SIG-M5 (cell line): ENCODE measurements around the gene GHRH.

Experiments
- DNase-seq: peaks from one replicate; lab custom pipeline; 2025; lab: John Stamatoyannopoulos, UW

The GHRH gene

DNA sequence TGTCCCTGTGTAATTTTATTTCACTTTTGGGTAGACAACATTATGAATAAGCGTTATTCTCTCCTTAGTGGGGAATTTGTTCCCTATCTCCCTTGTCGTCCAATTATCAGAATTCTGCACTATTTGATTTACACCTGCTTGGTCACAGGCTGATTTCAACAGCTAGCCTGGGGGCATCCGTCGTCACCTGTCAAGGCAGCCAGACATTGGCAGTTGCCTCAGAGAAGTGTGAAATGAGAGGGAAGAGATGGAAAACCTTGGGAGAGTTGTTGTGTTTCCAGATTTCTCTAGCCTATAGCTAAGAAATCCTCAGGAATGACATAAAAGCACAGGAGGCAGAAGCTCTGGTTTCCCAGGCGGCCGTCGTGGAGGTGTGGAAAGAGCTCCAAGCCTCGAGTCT, 891 bp upstream of the GHRH start:
- no peak for DNase-seq

DNA sequence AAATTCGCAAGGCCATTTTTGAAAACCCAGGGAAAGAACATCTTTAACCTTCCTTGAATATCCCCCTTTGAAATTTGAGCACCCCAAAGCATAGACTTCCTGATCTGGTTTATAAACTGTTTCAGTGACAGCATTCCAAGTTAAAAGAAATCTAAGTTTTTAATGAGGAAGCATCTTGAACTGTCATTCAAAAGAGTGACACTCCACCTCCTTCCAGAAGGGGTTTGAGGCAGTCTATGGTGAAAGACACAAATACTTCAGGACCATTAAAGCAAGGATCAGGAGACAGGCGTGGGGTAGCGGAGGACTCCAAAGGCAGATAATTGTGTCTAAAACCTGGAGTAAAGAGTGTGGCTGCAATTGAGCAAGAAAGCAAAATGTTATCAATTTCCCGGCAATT, 691 bp downstream of the GHRH start:
- DNase-seq, result no peak

DNA sequence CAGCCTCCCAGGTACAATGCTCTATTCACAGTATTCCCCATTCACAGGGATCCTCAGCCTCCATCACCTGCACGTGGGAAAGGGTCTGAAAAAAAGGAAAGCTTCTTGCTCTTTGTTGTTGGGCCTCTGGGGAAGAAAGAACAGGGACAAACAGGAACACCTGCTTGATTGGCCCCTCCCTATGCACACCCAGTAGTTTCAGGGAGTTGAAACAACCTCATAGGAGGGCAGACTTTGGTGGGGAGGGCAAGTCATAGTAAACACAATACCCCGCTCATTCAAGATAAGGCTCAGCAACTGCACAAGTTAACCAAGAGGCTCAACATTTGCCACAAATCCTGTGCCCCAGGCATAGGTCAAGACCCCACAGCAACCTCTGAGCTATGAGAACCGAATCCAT, 1.7 kb downstream of the GHRH start:
- no peak for DNase-seq

DNA sequence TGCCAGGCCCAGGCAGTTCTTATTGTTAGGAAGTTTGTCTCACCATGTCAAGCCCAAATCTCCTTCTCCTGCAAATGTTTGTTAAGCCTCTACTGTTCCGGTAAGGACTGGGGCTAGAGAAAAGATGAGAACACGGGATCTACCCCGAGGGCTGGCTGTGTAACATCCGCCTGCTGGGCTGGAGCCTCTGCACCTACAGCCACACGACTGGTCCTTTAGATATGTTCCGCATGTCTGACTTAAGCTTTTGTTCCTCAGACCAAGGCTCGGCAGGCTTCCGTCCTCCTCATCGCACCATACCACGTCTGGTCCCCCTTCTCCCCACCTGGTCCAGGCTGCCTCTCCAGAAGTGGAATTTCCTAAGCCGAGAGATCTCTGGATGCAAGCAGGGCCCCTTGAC, 2.6 kb downstream of the GHRH start:
- no peak for DNase-seq

DNA sequence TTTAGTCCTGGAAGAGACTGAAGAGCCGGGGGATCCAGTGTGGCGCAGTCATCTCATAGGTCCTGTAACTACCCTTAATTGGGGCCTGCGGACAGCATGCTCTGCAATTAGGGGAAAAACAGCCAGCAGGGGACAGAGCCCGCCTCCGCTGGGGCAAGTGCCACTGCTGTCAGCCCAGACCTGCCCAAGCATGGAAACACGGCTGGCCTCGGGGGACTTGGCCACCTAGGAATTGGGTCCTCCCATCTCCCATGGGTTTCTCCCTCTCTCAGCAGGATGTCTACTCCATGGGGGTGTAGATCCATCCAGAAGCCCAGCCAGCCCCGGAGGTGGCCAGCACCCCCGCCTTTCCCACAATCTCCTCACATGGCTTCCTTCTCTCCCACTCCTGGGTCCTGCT, 3.6 kb downstream of the GHRH start:
- DNase-seq, result no peak

DNA sequence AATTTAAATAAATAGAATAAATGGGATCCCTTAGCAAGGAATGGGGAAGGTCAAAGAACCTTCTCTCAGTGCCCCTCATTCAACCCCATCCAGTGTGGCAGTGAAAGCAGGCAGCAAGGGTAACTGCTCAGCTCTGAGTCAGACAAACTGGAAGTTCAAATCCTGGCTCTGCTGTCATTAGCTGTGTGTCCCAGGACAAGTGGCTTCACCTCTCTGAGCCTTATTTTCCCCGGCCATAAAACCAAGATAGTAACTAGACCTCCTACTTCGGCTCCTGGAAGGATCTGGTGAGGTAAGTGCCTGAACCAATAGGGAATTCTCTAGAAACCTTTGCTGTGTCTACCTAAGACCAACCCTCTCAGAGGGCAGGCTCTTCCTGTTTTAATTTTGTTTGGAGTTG, 4.1 kb downstream of the GHRH start:
- DNase-seq, result no peak

DNA sequence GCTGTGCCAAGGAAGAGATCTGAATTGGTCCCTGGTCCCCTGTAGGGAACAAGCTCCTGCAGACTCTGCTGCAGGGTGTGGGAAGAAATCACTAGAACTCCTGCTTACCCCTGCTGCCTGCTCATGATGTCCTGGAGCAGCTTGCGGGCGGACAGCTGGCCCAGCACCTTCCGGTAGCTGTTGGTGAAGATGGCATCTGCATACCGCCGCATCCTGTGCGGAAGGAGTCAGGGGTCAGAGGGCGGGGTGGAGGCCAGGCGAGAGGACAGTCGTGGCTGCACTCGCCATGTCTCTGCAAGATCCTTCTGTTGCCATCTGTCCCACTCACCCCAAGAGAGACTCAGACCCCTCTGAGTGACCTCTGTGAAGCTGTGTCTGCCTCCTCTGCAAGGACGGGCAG, 5.3 kb downstream of the GHRH start:
- DNase-seq, result no peak

DNA sequence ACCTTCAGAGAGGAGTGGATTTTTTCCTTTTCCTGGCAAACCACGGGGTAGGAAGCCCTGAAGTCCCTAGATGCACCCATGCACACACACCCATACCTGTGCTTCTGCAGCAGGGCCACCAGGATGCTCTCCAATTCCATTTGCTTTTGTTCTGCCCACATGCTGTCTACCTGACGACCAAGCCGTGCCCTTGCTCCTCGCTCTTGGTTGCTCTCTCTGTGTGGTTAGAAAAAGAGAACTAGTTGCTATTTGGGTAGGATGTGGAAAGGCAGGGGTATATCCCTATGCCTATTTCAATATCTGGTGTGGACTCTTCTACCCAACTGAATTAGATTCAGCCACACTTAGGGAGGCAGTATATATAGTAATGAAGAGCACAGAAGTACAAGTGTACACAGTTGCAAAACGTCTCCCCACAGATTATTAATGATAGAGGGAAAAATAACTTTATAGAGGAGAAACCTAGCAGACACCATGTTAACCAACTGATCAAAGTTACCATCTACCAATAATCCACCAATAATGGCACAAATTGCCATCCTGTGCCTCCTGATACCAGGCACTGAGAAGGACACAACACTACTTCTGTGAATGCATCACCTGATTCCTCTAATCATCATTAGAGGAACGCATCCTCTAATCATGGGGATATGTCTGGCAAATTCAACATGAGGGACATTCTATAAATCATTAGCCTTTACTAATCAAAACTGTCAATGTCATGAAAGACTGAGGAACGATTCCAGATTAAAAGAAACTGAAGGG, 7.3 kb downstream of the GHRH start:
- no peak for DNase-seq

DNA sequence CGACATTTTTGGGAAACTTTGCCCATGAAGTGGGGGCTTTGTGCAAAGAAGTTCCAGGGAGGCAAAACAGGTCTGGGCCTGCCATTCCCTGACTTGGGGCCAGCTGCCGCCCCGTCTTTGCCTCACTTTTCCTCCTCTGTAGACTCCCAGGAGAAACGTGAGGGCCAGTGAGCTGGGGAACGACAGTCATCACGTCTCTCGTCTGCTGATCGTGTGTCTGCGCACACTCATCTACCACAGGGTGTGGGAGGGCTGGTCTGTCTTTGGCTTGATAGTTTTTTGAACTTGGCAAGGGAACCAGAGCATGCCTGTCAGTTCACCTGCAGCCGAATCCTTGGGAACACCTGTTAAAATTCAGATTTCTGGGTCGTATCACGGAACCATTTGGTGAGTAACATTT, 8.5 kb downstream of the GHRH start:
- DNase-seq, result no peak

DNA sequence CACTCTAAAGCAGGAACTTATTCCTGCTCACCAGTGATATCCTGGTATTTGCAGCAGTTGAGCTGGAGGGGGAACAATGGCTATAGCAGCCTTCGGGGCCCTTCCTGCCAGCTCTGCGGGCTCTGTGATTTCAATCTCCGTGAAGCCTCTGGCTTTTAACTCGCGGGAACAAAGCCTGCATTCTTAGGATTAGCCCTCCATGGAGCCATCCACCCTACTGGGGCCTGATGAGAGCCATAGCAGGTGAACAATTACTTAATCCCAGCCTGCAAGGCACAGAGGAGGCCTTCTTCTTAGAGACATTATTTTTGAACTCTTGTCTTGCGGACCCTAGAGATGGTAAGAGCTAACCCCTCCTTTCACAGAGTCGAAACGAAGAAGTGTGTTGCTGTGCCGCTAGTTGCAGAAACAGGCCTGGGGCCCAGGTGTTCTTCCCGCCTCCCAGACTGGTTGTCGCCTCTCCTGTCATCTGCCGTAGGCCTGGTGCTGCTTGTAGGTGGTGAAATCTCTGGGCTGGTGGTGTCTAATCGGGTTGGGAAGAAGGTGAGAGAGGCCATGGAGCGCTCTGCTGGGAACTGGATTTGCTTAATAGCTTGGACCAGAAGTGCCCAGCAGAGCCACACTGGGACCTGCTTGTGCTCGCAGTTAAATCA, 9.7 kb downstream of the GHRH start:
- DNase-seq, result no peak

DNA sequence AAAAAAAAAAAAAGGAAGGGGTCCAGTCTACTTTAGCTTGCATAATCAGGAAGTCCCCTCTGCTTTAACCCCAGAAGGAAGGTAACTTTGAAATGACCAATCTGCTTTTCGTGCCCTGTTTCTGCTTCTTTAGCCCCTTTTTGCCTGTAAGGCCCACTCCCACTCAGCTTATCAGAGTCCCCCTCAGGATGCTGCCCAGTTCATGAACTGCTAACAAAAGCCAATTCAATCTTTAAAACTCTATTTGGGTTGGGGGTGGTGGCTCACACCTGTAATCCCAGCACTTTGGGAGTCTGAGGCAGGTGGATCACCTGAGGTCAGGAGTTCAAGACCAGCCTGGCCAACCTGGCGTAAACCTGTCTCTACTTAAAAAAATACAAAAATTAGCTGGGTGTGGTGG, 12.3 kb downstream of the GHRH start:
- DNase-seq, result no peak

DNA sequence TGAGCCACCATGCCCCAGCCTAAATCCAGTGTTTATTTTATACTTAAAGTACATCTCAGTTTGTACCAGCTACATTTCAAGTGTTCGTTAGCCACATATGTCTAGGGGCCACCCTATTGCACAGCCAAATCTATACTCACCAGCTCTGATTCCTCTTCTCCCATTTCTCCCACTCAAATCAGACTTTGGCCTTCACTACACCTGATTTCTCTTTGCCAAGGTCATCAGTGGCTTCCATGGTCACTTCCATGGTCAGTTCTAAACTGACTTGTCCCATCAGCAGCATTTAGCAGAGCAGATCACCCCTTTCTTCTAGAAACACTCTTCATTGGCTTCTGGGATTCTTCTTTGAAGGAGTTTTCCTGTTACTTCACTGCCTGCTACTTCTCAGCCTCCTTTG, 14.1 kb downstream of the GHRH start:
- DNase-seq, result no peak

DNA sequence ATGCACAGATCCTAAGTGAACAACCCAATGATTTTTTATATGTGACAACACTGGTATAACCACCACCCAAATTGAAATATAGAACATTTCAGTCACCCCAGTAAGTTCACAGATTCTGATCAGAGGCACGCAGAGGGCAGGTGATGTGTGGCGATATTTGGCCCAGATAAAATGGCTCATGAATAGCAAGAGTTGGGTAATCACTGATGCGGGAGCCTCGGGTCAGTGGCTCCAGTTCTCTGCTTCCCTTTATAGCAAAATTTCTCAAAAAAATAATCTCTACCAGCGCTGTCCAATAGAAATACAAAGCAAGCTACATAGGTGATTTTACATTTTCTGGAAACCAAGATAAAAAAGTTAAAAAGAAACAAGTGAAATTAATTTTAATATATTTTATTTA, 14.9 kb downstream of the GHRH start:
- DNase-seq, result no peak

DNA sequence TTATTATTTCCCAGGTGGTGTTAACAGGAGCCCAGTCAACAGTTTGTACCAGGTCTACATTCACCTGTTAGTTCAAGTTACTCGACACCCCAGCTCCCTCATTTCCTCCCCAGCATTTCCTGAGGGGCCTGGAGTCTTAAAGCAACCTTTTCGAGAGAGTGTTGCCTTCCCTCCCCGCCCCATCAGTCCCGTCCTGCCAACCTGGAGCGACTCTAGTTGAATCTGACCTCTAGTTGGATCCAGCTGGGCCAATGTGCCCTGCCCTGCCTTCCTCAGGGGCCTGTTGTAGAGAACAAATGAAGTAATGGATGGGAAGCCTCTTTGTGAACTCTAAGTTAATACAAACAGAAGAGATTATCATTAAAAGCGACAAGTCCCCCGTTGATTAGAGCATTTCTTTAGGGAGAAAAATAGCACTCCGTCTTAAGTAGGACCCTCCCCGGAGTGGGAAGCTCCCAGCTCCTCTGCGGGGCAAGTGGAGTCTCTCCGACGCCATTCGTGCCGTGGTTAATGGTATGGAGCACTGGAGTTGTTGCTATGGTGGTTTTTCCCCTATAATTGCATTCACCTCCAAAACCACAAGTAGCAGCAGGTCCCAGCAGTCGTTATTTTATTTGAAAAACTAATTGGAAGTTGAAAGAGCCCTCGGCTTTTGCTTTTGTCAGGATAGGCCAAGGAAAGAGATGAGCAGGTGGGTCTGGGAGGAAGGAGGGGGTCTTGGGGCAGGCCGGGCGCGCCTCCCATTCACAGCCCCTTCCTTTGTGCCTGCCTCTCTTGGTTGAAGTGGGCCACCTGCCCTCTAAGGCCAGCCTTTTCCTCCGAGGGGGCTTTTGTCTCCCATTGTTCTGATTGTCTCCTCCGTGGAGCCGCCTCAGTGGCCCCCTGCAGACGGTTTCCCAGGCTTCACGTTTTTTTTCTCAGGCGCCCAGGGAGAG, 16.1 kb downstream of the GHRH start:
- no peak for DNase-seq

DNA sequence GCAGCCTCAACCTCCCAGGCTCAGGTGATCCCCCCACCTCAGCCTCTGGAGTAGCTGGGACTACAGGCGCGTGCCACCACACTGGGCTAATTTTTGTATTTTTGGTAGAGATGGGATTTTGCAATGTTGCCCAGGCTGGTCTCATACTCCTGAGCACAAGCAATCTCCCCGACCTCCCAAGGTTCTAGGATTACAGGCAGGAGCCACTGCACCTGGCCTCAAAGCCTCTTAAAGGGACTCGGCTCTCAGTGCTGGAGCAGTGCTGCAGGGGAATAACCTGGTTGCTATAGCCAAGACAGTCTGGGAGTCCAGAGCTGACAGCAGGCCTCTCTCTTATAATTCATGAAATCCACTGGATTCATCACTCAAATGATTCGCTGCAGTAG, 17.0 kb downstream of the GHRH start:
- no peak for DNase-seq

DNA sequence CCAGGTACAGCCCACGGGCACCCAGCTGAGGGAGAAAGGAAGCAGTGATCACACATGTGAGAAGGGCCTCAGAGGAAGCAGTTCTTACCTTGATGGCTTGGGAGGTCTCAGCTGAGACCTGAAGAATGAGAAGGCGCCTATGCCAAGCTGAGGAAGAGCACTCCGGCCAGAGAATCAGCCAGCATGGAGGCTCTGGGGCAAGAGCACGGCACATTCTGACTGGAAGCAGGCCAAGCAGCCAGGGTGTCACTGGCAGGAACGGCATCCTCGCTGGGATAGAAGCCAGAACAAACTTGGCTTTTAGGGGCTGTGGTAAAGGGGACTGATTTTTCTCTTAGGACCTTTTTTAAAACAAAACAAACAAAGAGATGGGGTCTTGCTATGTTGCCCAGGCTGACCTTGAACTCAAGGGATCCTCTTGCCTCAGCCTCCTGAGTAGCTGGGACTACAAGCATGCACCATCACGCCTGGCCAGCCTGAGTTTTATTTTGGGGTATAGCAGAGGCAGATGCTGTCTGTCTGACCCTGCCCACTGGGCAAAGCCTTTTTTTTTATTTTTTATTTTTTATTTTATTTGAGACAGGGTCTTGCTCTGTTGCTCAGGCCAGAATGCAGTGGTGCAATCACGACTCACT, 17.6 kb downstream of the GHRH start:
- DNase-seq, result no peak

DNA sequence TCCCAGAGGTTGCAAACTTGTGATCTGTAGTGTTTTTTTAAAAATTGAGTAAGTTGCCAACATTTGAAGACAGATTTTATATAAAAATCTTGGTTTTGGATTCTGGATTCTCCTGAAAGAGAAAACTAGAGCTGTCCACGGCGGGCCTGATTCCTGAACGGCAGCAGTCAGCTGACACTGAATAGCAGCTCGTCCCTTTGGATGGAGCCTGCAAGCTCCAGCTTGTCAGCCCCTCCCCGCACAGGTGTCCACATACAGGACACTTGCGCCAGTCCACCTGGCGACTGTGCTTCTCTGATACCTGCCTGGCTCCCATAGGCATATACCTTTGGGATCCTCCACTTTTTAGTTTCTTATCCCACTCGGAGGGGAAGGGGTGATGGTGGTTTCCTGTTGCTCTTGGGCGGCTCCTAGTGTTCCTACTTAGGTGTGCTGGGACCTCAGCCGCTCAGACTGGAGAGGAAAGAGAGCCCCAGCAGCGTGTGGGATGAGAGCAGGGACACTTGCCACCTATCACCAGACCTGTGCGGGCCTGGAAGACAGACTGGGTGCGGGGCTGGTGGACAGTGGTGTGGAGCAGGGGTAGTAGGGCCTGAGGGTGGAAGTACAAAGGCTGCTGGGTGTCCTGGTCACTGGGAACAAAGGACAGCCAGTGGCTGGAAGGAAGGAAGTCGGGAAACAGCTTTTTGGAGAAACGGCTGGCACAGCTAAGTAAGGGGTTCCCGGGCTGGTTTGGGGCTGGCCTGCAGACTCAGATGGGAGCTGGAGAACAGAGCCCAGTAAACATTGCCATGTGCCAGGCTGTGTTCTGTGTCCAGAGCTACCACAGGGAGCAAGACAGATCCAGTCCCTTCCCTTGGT, 18.3 kb downstream of the GHRH start:
- DNase-seq, result no peak

DNA sequence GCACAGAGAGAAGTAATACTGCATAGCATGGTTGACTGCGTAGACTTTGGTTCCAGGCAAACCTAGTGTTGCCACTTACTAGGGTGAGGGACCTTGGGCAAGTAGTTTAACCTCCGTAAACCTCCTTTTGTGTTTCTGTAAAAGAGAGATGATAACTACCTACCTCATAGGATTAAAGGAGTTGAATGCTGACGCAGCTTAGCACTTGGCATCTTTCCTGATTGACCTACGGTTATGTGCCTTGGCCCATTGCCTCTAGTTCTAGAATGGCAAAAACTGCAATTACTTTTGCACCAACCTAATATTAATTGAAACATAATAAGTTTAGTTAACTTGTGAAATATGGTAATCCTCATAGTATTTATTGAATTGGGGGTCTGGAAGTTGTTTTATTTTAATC, 19.1 kb downstream of the GHRH start:
- DNase-seq, result no peak

DNA sequence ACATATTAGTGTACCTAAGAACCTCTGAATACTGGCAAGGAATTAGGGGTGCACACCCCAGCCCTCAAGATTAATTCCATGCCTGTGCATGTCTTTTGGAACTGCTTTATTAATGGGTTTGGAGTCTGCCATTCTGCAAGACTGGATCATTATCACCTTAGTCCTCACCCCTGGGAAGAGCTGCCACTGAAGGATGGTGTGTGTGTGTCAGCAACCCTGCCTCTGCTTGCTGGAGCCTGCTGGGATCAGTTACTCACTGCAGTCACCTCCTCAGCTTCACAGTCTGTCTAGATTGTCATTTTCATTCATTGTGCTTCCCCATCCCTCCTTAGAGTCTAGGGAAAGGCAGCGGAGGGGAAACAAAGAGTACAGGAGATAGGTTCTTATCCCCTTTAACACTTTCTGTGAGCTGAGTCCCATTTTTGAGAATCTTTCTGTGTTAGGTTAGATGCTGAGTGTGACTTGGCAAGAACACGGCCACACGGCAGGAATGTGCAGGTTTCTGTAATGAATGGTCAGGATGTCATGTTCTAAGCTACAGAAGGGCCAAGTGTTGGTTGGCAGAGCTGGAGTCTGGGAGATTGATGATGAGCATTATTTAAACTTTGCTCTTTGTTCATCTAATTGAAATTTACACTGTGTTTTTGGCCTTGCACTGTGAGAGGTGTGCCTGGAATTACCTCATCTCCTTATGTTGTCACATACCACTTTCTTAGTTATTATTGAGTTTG, 21.1 kb downstream of the GHRH start:
- no peak for DNase-seq

DNA sequence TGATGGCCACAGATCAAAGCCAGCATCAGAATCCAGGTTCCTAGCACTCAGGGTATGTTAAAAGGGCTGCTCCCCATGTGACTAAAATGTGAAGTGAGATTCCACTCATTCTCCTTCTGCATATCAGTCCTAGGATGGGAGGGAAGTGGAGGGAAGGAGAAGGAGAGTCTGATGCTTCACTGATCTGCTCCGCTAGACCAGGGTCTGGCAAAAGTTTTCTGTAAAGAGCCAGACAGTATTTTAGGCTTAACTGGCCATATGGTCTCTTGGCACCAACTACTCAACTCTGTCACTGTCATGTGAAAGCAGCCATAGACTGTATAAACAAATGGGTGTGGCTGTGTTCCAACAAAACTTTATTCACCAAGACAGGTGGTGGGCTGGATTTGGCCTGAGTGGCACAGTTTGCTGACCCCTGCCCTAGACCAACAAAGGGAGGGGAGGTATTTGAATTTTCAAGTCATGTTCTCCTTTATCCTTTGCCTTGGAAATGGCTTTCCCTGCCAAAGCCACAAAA, 22.6 kb downstream of the GHRH start:
- no peak for DNase-seq

DNA sequence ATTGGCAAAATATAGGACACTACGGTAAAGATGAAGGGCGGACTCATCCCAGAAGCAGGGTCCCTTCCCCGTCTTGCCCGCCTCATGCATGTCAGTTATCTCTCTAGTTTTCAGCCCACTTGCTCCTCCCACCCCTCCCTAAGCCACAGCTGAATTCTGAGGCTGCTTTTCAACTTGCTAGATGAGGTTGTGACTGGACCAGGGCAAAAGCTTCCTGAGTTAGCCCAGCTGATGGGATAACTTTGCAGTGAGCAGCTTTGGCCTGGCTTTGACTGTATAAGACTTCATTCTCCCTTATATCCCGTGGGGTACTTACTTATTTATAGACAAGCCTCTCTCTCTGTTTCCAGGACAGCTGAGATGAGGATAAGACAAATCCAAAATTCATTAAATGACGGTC, 23.2 kb downstream of the GHRH start:
- no peak for DNase-seq
